HG02970 (cell line): Measurements from ENCODE around the gene FBXW4.

Source experiments
- ATAC-seq: cut with Tn5 transposase; IDR thresholded peaks from one replicate; pipeline ENCODE4 v1.9.1; 2021; ENCODE audit warnings: mild to moderate bottlenecking, moderate library complexity, moderate number of reproducible peaks; ENCODE audit not compliant: unreplicated experiment, low FRiP score

FBXW4 gene

GRCh38 chr10:101570428-101571270, 124.3 kb downstream of the FBXW4 start:
- ATAC-seq = no peak

- ATAC-seq = no peak
Measured at GRCh38 chr10:101569622-101570427, 125.1 kb downstream of the FBXW4 start.

- ATAC-seq = no peak
Measured at GRCh38 chr10:101569323-101569621, 125.7 kb downstream of the FBXW4 start.

- ATAC-seq = no peak
Measured at GRCh38 chr10:101568054-101568745, 126.8 kb downstream of the FBXW4 start.

GRCh38 chr10:101567165-101568006, 127.6 kb downstream of the FBXW4 start:
- ATAC-seq = no peak

GRCh38 chr10:101566333-101567164, 128.4 kb downstream of the FBXW4 start:
- ATAC-seq = no peak

- no peak for ATAC-seq
Measured at GRCh38 chr10:101565936-101566332, 129.0 kb downstream of the FBXW4 start.

GRCh38 chr10:101565370-101565900, 129.5 kb downstream of the FBXW4 start:
- no peak for ATAC-seq

GRCh38 chr10:101564490-101564991, 130.4 kb downstream of the FBXW4 start:
- ATAC-seq = no peak

- no peak for ATAC-seq
Measured at GRCh38 chr10:101563497-101564040, 131.4 kb downstream of the FBXW4 start.

GRCh38 chr10:101563007-101563406, 132.0 kb downstream of the FBXW4 start:
- no peak for ATAC-seq

GRCh38 chr10:101562231-101562630, 132.7 kb downstream of the FBXW4 start:
- no peak for ATAC-seq

GRCh38 chr10:101561068-101561915, 133.7 kb downstream of the FBXW4 start:
- ATAC-seq = no peak
